HL-60/S4 treated with retinoic acid at 250 ng/mL for 4 days and 3 days (cell line): ENCODE data around the gene FDXR.

Source experiments
- in situ Hi-C: fragments of 300-500 bp; cut with MboI; formaldehyde crosslinking; loops from 2 replicates; pipeline ENCODE4 v1.7.0; 2022; ENCODE audit warnings: low sequenced_read_pairs

The FDXR gene

DNA sequence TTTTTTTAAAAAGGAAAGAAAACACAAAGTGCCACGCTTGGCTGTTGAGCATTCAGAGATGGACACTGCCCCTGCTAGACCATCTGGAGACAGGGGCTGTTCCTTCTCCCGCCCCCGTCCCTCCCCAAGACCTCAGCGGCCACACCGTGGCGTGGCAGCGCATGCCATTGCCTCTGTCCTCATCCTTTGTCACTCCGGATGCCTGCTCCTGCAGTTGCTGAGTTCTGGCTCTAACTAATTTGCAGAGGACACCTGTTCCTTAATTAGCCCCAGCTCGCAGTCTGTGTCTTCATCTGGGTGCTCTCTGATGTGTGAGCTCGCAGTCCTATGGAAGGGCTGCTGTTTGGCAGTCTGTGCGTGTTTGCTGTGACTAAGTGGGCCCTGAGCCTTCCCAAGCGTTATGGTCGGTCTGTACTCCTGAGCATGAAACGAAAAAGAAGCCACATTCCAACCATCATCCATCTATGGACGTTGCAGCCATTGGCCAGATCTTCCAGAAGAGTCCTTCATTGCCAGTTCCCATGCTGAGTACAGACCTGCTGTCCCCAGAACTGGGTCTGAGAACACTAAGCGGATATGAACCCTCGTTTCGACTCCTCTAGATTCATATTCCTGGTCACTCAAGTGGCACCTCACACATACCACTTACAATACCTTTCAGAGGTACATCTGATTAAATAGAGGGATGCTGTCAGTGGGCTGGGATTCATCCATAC is 55.7 kb downstream of the FDXR start:
- in situ Hi-C loops, result no loop called here

GRCh38 chr17:74815550-74816370 is 57.0 kb downstream of the FDXR start:
- in situ Hi-C loops, result no loop called here

DNA sequence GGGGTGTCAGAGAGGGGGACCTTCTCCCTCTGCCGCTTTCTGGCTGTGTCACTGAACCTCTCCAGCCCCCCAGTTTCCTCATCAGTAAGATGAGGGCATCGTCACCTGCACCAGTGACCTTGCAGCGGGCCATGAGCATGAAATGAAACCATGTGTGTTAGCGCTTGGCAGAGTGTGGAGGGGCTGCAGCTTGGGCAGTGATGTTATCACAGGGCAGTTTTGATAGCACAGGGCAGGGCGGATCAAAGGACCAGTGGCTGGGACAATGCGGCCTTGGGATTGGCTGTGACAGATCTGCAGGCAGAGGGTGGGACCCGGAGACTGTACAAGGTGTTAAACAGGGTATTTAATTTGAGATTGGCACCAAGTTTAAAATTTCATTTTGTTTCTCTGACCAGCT is 57.7 kb downstream of the FDXR start:
- in situ Hi-C loops, result no loop called here

DNA sequence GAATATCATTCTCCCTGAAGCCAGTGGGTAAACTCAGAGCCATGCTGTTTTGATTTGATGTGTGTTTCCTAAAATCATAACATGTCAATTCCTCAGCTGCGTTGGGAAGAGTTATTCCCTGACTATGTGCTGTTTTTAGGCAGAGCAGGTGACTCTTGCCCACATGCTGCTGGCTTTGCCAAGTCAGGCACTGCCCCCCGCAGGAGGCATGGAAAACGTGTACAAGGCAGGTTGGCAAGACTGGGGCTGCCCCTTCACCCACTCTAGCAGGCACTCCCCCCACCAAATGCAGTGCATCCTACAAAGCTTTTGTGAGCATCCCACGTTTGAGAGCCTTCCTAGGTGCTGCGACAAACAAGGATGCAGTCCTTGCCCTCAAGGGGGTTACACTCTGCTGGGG is 58.3 kb downstream of the FDXR start:
- in situ Hi-C loops, result no loop called here
